ENCODE data around the gene SMC4. TPM values are rescaled to one million over a fixed set of nuclear protein-coding genes. Genes with fewer than 3 reads are reported as not detected.
"Not testable (repeated sequence)": the region's sequence is repeated elsewhere in the genome, so short reads cannot be mapped to it uniquely, and the experiment has no call there.

SMC4 gene
- 24.6 TPM for total RNA-seq

GRCh38 chr3:160399125-160400029 is at the start of gene SMC4, which contains the start of gene IFT80:
Gene SMC4, plus strand, starts transcription at chr3:160399650. Its CDS starts 1,177 bp downstream, at chr3:160400827.
Gene IFT80, minus strand, starts transcription at chr3:160399225. Its CDS starts 14,625 bp downstream, at chr3:160384600.
- peak; percentile 97 for DNase-seq (ENCODE audit: low spot score)

GRCh38 chr3:160355826-160356225 is 43.6 kb upstream of the SMC4 start:
- no peak for DNase-seq (ENCODE audit: low spot score)

GRCh38 chr3:160362896-160363295 is 36.6 kb upstream of the SMC4 start:
- not testable (repeated sequence) for DNase-seq (ENCODE audit: low spot score)

- DNase-seq (ENCODE audit: low spot score) = no peak
Observed at GRCh38 chr3:160365869-160366522, 33.5 kb upstream of the SMC4 start.

GRCh38 chr3:160368804-160369203 is 30.6 kb upstream of the SMC4 start:
- DNase-seq (ENCODE audit: low spot score) = no peak

- no peak for DNase-seq (ENCODE audit: low spot score)
Observed at GRCh38 chr3:160369784-160370183, 29.7 kb upstream of the SMC4 start.

- no peak for DNase-seq (ENCODE audit: low spot score)
Observed at GRCh38 chr3:160370987-160371857, 28.2 kb upstream of the SMC4 start.

- DNase-seq (ENCODE audit: low spot score) = no peak
Observed at GRCh38 chr3:160372780-160373179, 26.7 kb upstream of the SMC4 start.

- DNase-seq (ENCODE audit: low spot score) = no peak
Observed at GRCh38 chr3:160373655-160374054, 25.8 kb upstream of the SMC4 start.

GRCh38 chr3:160374472-160374871 is 25.0 kb upstream of the SMC4 start:
- no peak for DNase-seq (ENCODE audit: low spot score)

GRCh38 chr3:160374925-160375324 is 24.5 kb upstream of the SMC4 start:
- DNase-seq (ENCODE audit: low spot score) = no peak

GRCh38 chr3:160376681-160377080 is 22.8 kb upstream of the SMC4 start:
- no peak for DNase-seq (ENCODE audit: low spot score)

GRCh38 chr3:160378331-160379109 is 20.9 kb upstream of the SMC4 start:
- no peak for DNase-seq (ENCODE audit: low spot score)

- no peak for DNase-seq (ENCODE audit: low spot score)
Observed at GRCh38 chr3:160379628-160380214, 19.7 kb upstream of the SMC4 start.

GRCh38 chr3:160381470-160381869 is 18.0 kb upstream of the SMC4 start:
- DNase-seq (ENCODE audit: low spot score) = no peak

- DNase-seq (ENCODE audit: low spot score) = no peak
Observed at GRCh38 chr3:160384639-160385318, 14.7 kb upstream of the SMC4 start.

GRCh38 chr3:160390565-160391138 is 8.8 kb upstream of the SMC4 start:
- no peak for DNase-seq (ENCODE audit: low spot score)

GRCh38 chr3:160392798-160393197 is 6.7 kb upstream of the SMC4 start:
- DNase-seq (ENCODE audit: low spot score) = no peak

GRCh38 chr3:160393346-160394008 is 6.0 kb upstream of the SMC4 start:
- no peak for DNase-seq (ENCODE audit: low spot score)
